Limb (tissue), 2 donors: ENCODE results near the gene AP4B1.

Experiments used
- DNase-seq, 2 donors: peaks; one replicate each; pipeline ENCODE4 v3.0.0-alpha.2; 2016; ENCODE audit errors: extremely low spot score in 2 of 2

AP4B1 gene

GRCh38 chr1:113895098-113895497 is 9.5 kb downstream of the AP4B1 start:
- DNase-seq: no peak

GRCh38 chr1:113893267-113893666 is 11.3 kb downstream of the AP4B1 start:
- no peak for DNase-seq

GRCh38 chr1:113891631-113892220 is 12.9 kb downstream of the AP4B1 start:
- no peak for DNase-seq

- DNase-seq: no peak
Observed at GRCh38 chr1:113890816-113891215, 13.8 kb downstream of the AP4B1 start.

- DNase-seq: no peak
Observed at GRCh38 chr1:113887402-113888175, 17.0 kb downstream of the AP4B1 start, which contains the start of gene BCL2L15. BCL2L15 (minus strand) TSS chr1:113887581; CDS start chr1:113887375, 206 bp downstream.

GRCh38 chr1:113886417-113887401 is 17.9 kb downstream of the AP4B1 start:
- DNase-seq: no peak

- DNase-seq: no peak
Observed at GRCh38 chr1:113881661-113882060, 22.9 kb downstream of the AP4B1 start.

- no peak for DNase-seq
Observed at GRCh38 chr1:113879739-113880038, 24.9 kb downstream of the AP4B1 start.

- DNase-seq: no peak
Observed at GRCh38 chr1:113876176-113876575, 28.4 kb downstream of the AP4B1 start.

- no peak for DNase-seq
Observed at GRCh38 chr1:113875714-113876113, 28.9 kb downstream of the AP4B1 start.

GRCh38 chr1:113874012-113874879 is 30.4 kb downstream of the AP4B1 start:
- no peak for DNase-seq

GRCh38 chr1:113872219-113872935 is 32.2 kb downstream of the AP4B1 start:
- DNase-seq: no peak

GRCh38 chr1:113871597-113872113 is 32.9 kb downstream of the AP4B1 start, which contains the start of gene PTPN22:
PTPN22 (minus strand) TSS chr1:113871712.
- DNase-seq: peak; percentile 2 to 22

- no peak for DNase-seq
Observed at GRCh38 chr1:113870778-113871177, 33.8 kb downstream of the AP4B1 start.

GRCh38 chr1:113868387-113869083 is 36.1 kb downstream of the AP4B1 start:
- no peak for DNase-seq

GRCh38 chr1:113861641-113862040 is 43.0 kb downstream of the AP4B1 start:
- DNase-seq: no peak

- no peak for DNase-seq
Observed at GRCh38 chr1:113860891-113861290, 43.7 kb downstream of the AP4B1 start.

GRCh38 chr1:113859478-113860175 is 45.0 kb downstream of the AP4B1 start:
- no peak for DNase-seq

GRCh38 chr1:113858982-113859381 is 45.6 kb downstream of the AP4B1 start:
- DNase-seq: no peak
